Right ventricle myocardium inferior (tissue), 1 donor: ENCODE results near the gene DGKH. TPM values are rescaled to one million over a fixed set of nuclear protein-coding genes. Genes with fewer than 3 reads are reported as not detected.
"Not testable (repeated sequence)": the region's sequence is repeated elsewhere in the genome, so short reads cannot be mapped to it uniquely, and the experiment has no call there.

Source experiments
- ATAC-seq: fragments of 200-7000 bp; cut with Tn5 transposase; one replicate; pipeline ENCODE4 v1.9.1; 2020; ENCODE audit warnings: mild to moderate bottlenecking, moderate library complexity
- DNase-seq: peaks from one replicate; pipeline ENCODE4 v3.0.0; 2021; ENCODE audit errors: missing footprints
- intact Hi-C: fragments of 100-400 bp; cut with DNase I; formaldehyde crosslinking; loops from one replicate; pipeline ENCODE4 v1.11.0; 2022
- total RNA-seq: library from RNA; stranded (reverse); fragmentation: NEBNext Ultra II Directional; extraction: Animal tissue kit (Norgen Biotek cat#: 25700); gene quantifications from one replicate; pipeline ENCODE4 v1.2.1, GENCODE V29; 2021
- donor health status: DM: no; HTN: yes; CAD: no; lungs with severe emphysema.

DGKH gene
- total RNA-seq, 1 donor from 2014 or later, result 4.8 TPM

- ATAC-seq (no peak), DNase-seq (no peak)
- intact Hi-C loops, result no loop called here
Measured at GRCh38 chr13:42137856-42138537, 89.5 kb downstream of the DGKH start.

GRCh38 chr13:42140494-42140893 lies 92.0 kb downstream of the DGKH start:
- intact Hi-C loops, result no loop called here

GRCh38 chr13:42141052-42141451 lies 92.6 kb downstream of the DGKH start:
- intact Hi-C loops, ATAC-seq, DNase-seq: not testable (repeated sequence)

More at GRCh38 chr13:42140494-42140893, 92.0 kb downstream of the DGKH start:
- ATAC-seq (no peak), DNase-seq (no peak)

GRCh38 chr13:42146359-42146758 lies 97.9 kb downstream of the DGKH start:
- intact Hi-C loops, result no loop called here
- DNase-seq, result no peak
- ATAC-seq, result no peak

- ATAC-seq, result no peak
- intact Hi-C loops, result no loop called here
- DNase-seq, result no peak
Measured at GRCh38 chr13:42148538-42148937, 100.1 kb downstream of the DGKH start.

- ATAC-seq, result no peak
- intact Hi-C loops, result no loop called here
- no peak for DNase-seq
Measured at GRCh38 chr13:42149136-42149535, 100.7 kb downstream of the DGKH start.

- intact Hi-C loops, result no loop called here
- DNase-seq (no peak), ATAC-seq (no peak)
Measured at GRCh38 chr13:42151781-42152180, 103.3 kb downstream of the DGKH start.

- DNase-seq, result no peak
- intact Hi-C loops, result no loop called here
- ATAC-seq, result no peak
Measured at GRCh38 chr13:42152495-42152894, 104.0 kb downstream of the DGKH start.

- intact Hi-C loops, result no loop called here
- ATAC-seq (no peak), DNase-seq (no peak)
Measured at GRCh38 chr13:42153199-42154113, 105.0 kb downstream of the DGKH start.

GRCh38 chr13:42155251-42155650 lies 106.8 kb downstream of the DGKH start:
- intact Hi-C loops, result no loop called here
- ATAC-seq (no peak), DNase-seq (no peak)

- ATAC-seq, DNase-seq, intact Hi-C loops: not testable (repeated sequence)
Measured at GRCh38 chr13:42163338-42163737, 114.9 kb downstream of the DGKH start.

- DNase-seq, intact Hi-C loops, ATAC-seq: not testable (repeated sequence)
Measured at GRCh38 chr13:42163910-42164309, 115.5 kb downstream of the DGKH start.

- ATAC-seq, result no peak
Measured at GRCh38 chr13:42164557-42165125, 116.2 kb downstream of the DGKH start.

GRCh38 chr13:42168496-42168895 lies 120.0 kb downstream of the DGKH start:
- intact Hi-C loops, result no loop called here
- DNase-seq (no peak), ATAC-seq (no peak)

More at GRCh38 chr13:42164557-42165125, 116.2 kb downstream of the DGKH start:
- no peak for DNase-seq
- intact Hi-C loops, result no loop called here

GRCh38 chr13:42170029-42170428 lies 121.6 kb downstream of the DGKH start:
- no peak for ATAC-seq
- intact Hi-C loops, result no loop called here
- DNase-seq, result no peak

- intact Hi-C loops, result no loop called here
- ATAC-seq (no peak), DNase-seq (no peak)
Measured at GRCh38 chr13:42173789-42174343, 125.4 kb downstream of the DGKH start.

GRCh38 chr13:42174344-42175162 lies 126.1 kb downstream of the DGKH start:
- intact Hi-C loops, result no loop called here
- no peak for DNase-seq

GRCh38 chr13:42176294-42176693 lies 127.8 kb downstream of the DGKH start:
- DNase-seq, result no peak
- no peak for ATAC-seq
- intact Hi-C loops, result no loop called here

More at GRCh38 chr13:42174344-42175162, 126.1 kb downstream of the DGKH start:
- ATAC-seq, result no peak
